GM12891 (cell line): ENCODE measurements around the gene HNMT.
"Not testable (repeated sequence)": the region's sequence is repeated elsewhere in the genome, so short reads cannot be mapped to it uniquely, and the experiment has no call there.

Source experiments
- DNase-seq: peaks from one replicate; pipeline ENCODE4 v3.0.0; 2011; ENCODE audit warnings: low spot score; ENCODE audit not compliant: insufficient read length
- FAIRE-seq: peaks from 2 replicates; lab custom pipeline; 2011; peaks lifted over from hg19 to GRCh38; lab: Jason Lieb, UNC
- PAX5 ChIP-seq: IDR thresholded peaks from 2 replicates; pipeline ENCODE4 v1.6.1; 2011; ENCODE audit warnings: low read length, moderate library complexity, mild to moderate bottlenecking; ENCODE audit not compliant: insufficient read depth, severe bottlenecking
- POLR2A ChIP-seq: IDR thresholded peaks from 2 replicates; pipeline ENCODE4 v1.6.1; 2011; ENCODE audit warnings: low read depth, low read length, control low read depth
- POLR2AphosphoS5 ChIP-seq: IDR thresholded peaks from 2 replicates; pipeline ENCODE4 v1.6.1; 2011; ENCODE audit warnings: low read depth, low read length, control low read depth
- POU2F2 ChIP-seq: IDR thresholded peaks from 2 replicates; pipeline ENCODE4 v1.6.1; 2011; ENCODE audit warnings: low read depth, mild to moderate bottlenecking, control low read depth, low read length, moderate library complexity
- SPI1 ChIP-seq: IDR thresholded peaks from 2 replicates; pipeline ENCODE4 v1.6.1; 2011; ENCODE audit warnings: low read depth, low read length, control low read depth
- TAF1 ChIP-seq: IDR thresholded peaks from 2 replicates; pipeline ENCODE4 v1.6.1; 2011; ENCODE audit warnings: low read depth, low read length, control low read depth

The HNMT gene

DNA sequence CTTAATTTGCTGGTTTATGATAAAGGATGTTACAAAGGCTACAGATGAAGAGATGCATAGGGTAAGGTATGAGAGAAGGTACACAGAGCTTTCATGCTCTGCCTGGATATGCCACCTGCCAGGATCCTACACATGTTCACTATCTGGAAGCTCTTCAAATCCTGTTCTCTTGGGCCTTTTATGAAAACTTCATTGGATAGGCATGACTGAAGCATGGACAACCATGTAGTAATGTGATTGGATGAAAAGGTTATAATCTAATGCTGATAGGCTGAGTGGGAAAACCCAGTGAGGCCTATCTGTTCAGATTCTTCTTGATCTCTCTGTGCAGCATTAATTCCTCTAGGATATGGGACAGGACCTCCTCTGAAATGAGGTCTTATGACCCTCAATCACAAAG is 26.8 kb downstream of the HNMT start:
- FAIRE-seq: no peak
- TF ChIP-seq PAX5: no peak
- no peak for DNase-seq

DNA sequence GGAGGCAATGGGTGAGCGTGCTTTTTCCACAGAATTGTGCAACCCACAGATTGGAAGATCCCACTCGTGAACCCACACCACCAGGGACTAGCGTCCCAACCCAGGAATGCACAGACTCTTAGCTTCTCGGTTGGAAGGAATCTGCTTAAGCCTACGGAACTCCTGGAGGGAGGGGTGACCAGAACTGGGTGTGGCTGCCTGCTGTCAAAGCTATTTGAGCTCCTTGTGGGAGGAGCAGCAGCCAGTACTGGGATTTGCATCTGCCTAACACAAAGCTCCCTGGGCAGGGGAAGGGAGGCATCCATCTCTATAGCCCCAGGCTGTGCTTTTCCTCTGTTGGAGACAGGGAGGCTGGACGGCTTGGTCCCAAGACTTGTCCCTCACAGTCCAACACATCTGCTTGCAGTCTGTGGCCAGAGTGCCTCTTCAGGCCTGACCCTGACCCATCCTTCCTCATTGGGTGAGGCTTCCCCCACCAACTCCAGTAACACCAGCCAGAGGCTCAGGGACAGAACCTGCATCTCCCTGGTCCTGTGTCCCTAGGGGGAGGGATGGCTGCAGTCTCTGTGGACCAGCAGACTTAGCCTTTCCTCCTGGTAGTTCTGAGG is 27.9 kb downstream of the HNMT start:
- no peak for FAIRE-seq
- TF ChIP-seq POLR2A (no peak), SPI1 (no peak), POLR2AphosphoS5 (no peak), TAF1 (no peak), POU2F2 (no peak), PAX5 (no peak)

DNA sequence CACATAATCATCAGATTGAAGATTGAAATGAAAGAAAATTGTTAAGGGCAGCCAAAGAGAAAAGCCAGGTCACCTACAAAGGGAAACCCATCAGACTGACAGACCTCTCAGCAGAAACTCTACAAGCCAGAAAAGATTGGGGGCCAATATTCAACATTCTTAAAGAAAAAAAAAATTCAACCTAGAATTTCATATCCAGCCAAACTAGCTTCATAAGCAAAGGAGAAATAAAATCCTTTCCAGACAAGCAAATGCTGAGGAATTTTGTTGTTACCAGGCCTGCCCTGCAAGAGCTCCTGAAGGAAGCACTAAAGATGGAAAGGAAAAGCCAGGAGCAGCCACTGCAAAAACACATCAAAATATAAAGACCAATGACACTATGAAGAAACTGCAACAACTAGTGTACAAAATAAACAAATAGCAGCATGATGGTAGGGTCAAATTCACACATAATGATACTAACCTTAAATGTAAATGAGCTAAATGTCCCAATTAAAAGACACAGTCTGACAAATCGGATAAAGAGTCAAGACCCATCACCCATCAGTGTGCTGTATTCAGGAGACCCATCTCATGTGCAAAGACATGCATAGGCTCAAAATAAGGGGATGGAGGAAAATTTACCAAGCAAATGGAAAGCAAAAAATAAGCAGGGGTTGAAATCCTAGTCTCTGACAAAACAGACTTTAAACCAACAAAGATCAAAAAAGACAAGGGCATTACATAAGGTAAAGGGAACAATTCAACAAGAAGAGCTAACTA is 29.6 kb downstream of the HNMT start:
- FAIRE-seq, DNase-seq: not testable (repeated sequence)

More for the DNA sequence above, 27.9 kb downstream of the HNMT start:
- DNase-seq: no peak

- not testable (repeated sequence) for DNase-seq, FAIRE-seq
Observed at GRCh38 chr2:137995368-137995767, 31.1 kb downstream of the HNMT start.

DNA sequence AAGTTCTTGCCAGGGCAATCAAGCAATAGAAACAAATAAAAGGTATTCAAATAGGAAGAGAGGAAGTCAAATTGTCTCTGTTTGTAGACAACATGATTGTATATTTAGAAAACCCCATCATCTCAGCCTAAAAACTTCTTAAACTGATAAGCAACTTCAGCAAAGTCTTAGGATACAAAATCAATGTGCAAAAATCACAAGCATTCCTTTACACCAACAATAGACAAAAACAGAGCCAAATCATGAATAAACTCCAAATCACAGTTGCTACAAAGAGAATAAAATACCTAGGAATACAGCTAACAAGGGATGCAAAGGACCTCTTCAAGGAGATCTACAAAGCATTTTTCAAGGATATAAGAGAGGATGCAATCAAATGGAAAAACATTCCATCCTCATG is 31.9 kb downstream of the HNMT start:
- FAIRE-seq, DNase-seq: not testable (repeated sequence)

DNA sequence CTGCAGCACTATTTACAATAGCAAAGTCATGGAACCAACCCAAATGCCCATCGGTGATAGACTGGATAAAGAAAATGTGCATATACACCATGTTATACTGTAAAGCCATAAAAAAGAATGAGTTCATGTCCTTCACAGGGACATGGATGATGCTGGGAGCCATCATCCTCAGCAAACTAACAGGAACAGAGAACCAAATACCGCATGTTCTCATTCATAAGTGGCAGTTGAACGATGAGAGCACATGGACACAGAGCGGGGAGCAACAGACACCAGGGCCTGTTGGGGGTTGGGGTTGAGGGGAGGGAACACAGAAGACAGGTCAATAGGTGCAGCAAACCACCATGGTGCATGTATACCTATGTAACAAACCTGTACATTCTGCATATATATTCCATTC is 33.5 kb downstream of the HNMT start:
- TF ChIP-seq PAX5: no peak
- no peak for TF ChIP-seq POLR2A
- TF ChIP-seq SPI1: no peak
- no peak for TF ChIP-seq POLR2AphosphoS5
- no peak for TF ChIP-seq TAF1
- FAIRE-seq (no peak), DNase-seq (no peak)

DNA sequence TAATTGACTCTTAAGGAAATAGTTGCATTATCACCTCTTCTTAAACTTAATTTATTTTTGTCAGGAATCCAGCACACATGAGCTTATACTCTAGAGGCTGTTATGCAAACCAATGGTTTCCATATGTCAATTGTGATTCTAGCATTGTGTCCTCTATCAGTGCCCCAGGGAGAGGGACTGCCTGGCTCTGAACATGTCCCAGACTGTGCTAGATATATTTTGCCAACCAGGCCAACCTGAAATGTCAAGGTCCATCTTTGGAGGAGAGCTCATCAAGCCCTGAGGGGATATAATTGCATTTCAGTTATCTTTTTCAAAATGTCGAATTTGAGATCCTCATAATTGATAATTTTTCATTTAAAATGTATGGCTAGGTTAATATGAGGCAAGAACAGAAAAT is 34.2 kb downstream of the HNMT start:
- no peak for TF ChIP-seq SPI1
- no peak for TF ChIP-seq POLR2AphosphoS5
- TF ChIP-seq POU2F2: no peak
- no peak for TF ChIP-seq POLR2A
- no peak for TF ChIP-seq TAF1
- TF ChIP-seq PAX5: no peak
- DNase-seq (no peak), FAIRE-seq (no peak)

- FAIRE-seq: no peak
- no peak for TF ChIP-seq POU2F2
- TF ChIP-seq TAF1: no peak
- TF ChIP-seq POLR2AphosphoS5: no peak
- TF ChIP-seq POLR2A: no peak
- no peak for TF ChIP-seq SPI1
- TF ChIP-seq PAX5: no peak
Observed at GRCh38 chr2:137999273-137999672, 35.0 kb downstream of the HNMT start.

GRCh38 chr2:138000009-138000408 is 35.7 kb downstream of the HNMT start:
- no peak for TF ChIP-seq POLR2A
- no peak for TF ChIP-seq SPI1
- no peak for FAIRE-seq
- no peak for DNase-seq

More at GRCh38 chr2:137999273-137999672, 35.0 kb downstream of the HNMT start:
- no peak for DNase-seq

DNA sequence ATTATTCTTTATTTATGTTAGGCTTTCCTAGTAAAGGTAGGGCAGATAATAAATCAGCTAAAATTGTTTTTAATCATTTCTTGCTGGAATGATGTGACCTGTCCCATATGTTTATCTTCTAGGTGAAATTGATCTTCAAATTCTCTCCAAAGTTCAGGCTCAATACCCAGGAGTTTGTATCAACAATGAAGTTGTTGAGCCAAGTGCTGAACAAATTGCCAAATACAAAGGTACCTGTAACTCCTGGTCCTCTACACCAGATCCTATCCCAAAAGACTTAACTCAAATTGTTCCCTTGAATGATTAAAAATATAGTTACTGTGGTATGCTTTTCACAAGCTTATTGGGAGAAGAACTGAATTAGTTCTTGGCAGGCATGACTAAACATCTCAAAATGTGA is 36.5 kb downstream of the HNMT start:
- FAIRE-seq (no peak), DNase-seq (no peak)
- TF ChIP-seq POU2F2 (no peak), POLR2A (no peak), SPI1 (no peak), POLR2AphosphoS5 (no peak), PAX5 (no peak), TAF1 (no peak)

DNA sequence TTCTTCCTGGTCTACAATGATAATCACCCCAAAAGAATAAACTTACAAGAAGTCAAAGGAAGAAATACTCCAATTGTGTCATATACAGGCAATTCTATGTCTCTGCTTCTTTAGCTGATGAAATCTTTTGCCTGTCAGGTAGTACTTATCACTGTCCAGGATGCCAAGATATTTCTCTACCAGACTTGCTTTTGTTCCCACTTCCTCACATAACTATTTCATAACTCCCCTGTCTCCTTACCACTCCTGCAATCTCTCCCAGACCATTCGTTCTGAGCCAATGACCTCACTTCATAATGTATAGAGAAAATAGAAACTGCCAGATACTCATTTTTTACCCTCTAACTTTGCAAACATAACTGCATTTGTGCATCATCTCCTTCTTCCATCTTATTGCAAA is 39.1 kb downstream of the HNMT start:
- no peak for DNase-seq
- no peak for TF ChIP-seq SPI1
- no peak for TF ChIP-seq POLR2A
- TF ChIP-seq PAX5: no peak
- no peak for TF ChIP-seq POU2F2
- TF ChIP-seq TAF1: no peak
- no peak for TF ChIP-seq POLR2AphosphoS5
- no peak for FAIRE-seq
